ENCODE measurements around the gene C16orf95.
"Not testable (repeated sequence)": the region's sequence is repeated elsewhere in the genome, so short reads cannot be mapped to it uniquely, and the experiment has no call there.

The C16orf95 gene, protein sequence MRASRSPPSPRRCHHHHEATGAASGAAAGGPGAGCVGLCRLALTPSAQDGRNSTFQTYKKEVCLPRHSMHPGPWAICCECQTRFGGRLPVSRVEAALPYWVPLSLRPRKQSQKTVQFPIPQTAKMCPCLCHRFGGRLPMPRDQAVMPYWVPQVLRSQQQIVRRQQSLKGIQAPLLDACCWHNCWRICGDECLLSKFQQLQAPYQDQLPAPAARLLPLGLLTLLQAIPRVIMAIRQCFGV

DNA sequence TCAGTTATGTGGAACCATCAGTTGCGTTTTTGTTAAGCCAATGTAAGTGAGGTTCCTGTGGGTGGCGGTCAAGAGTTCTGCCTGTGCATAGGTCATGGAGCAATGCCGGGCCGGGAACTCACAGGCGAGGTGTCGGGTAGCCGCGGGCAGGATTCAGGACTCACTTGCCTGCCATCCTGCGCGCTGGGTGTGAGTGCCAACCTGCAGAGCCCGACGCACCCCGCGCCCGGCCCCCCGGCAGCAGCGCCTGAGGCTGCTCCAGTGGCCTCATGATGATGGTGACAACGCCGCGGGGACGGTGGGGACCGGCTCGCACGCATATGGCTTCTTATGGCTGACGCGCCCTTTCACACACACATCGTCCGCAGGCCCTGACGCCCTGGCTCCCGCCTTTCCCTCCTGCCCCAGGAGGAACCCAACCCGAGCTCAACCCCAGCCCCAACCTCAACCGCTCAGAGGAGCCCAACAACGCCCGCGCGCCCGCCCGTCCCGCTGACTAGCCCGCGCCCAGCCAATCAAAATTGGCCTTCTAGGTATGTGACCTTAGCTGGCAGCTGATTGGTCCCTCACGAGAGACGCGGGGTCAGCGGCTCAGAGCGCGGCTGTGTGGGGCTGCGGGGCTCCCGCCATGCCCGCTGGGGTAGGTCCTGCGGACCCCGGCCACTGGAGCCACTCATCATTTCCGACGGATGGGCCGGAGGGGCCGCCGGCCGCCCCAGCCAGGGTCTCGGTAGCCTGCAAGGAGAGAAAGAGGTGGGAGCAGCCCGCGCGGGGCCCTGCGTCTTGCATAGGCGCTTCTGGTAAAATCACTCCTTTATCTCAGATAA, at the start of gene C16orf95:
C16orf95 (minus strand) TSS at position 470 of the 827 bp plus-strand sequence; CDS start at position 320, 150 bp downstream.
- DNase-seq (ENCODE audit: low read depth, low spot score), result peak; percentile 98

DNA sequence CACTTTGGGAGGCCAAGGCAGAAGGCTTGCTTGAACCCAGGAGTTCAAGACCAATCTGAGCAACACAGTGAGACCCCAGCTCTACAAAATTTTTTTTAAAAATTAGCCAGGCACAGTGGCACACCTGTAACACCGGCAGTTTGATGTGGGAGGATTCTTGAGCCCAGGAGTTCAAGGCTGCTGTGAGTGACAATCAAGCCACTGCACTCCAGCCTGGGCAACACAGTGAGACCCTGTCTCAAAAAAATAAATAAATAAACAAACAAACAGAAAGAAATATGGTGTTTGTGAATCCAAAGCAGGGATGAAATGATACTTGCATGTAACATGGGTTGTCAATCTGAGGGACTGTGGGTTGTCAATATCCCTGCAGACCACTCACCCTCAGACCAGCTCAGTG, 49.7 kb upstream of the C16orf95 start:
- no peak for DNase-seq (ENCODE audit: low read depth, low spot score)

DNA sequence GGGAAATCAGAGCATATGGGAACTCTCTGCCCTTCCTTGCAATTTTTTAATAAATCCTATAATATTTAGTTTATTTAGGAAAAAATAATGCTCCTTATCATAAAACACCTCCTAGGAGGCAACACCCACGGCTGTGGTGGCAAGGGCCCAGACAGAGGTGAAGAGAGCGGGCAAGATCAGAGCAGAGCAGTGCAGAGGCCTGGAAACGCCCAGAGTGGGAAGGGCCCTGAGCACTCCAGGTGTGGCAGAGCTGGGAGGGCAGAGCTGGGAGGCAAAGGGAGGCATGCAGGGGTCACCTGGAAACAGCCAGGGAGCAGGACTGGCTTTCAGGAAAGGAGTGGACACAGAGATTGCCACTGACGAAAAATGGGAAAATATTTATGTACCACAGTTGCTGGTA, 49.1 kb upstream of the C16orf95 start:
- DNase-seq (ENCODE audit: low read depth, low spot score), result no peak

DNA sequence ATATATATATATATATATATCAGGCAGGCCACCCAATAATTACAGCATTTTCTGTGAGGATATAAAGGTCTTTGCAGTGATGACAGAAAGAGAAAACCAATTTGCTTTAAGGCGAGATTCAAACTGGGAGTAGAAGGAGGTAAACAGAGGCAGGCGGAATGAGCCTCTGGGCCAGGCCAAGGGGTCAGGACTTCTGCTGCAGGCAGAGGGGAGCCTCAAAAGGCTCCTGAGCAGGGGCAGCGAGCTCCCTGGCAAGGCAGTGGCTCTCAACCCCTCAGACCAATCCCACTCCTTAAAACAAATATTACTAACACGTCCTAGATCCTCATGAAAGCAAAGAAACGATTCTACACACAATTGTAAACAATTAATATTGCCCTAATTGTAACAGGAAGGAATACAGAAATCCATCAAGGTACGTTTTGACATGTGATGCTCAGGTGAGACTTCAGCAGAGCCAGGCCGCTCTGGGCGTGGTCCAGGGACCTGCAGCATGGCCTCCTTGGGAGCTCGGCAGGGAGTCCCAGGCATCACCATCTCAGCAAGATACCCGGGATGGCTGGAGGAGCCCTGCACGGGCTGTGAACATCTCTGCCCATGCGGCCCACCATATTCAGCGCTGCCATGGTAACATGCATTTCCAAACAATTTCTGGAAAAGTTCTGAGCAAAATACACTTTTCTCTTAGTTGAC, 48.0 kb upstream of the C16orf95 start:
- DNase-seq (ENCODE audit: low read depth, low spot score), result no peak

DNA sequence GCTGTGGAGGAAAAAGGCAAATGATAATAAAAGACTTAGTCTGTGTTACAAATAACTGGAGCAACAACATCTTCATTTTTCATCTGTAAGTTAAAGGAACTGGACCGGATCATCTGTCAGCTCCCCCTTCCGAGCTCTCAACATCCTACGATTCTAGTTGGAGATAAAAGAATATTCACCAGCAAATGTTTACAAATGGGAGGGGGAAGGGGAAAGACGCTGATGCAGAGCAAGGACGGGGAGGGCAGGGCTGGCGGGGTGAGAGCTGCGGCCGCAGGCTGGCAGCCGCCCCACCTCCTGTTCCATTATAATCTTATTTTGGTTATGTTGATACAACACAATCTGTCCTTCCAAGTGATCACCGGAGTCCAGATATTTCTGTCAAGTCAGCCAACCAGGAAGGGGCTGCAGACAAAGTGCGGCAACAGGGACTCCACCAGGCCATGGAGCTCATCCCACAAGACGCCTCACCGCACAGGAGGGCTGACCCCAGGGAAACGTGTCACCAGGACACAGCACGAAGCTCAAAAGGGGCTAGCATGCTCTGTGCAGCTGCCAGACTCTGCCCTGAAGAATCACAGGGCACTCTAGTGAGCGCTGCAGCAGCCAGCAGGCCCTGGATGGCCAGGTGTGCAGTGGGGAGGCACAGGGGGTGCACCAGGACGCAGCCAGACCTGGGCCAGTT, 46.7 kb upstream of the C16orf95 start:
- peak; percentile 42 for DNase-seq (ENCODE audit: low read depth, low spot score)

DNA sequence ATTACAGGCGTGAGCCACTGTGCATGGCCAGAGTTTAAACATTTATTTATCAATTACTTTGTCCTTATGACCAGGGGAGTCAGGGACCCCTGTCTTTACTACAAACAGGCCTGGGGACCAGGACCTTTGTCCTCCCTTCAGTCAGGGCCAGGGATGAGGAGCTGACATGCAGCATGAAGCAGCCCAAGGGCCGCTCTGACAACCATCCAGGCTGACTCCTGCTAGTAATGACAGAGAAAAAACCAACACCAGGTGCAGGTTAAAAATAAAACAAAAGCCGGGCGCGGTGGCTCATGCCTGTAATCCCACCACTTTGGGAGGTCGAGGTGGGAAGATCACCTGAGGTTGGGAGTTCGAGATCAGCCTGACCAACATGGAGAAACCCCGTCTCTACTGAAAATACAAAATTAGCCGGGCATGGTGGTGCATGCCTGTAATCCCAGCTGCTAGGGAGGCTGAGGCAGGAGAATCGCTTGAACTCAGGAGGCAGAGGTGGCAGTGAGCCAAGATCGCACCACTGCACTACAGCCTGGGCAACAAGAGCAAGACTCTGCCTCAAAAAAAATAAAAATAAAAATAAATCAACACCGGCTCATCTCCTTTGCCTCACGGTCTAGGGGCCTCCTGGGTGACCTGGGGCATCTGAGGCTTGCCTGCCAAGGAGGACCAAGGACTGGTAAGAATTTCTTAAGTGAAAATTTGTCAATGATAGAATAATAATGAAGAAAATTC, 45.8 kb upstream of the C16orf95 start:
- DNase-seq (ENCODE audit: low read depth, low spot score), result not testable (repeated sequence)

DNA sequence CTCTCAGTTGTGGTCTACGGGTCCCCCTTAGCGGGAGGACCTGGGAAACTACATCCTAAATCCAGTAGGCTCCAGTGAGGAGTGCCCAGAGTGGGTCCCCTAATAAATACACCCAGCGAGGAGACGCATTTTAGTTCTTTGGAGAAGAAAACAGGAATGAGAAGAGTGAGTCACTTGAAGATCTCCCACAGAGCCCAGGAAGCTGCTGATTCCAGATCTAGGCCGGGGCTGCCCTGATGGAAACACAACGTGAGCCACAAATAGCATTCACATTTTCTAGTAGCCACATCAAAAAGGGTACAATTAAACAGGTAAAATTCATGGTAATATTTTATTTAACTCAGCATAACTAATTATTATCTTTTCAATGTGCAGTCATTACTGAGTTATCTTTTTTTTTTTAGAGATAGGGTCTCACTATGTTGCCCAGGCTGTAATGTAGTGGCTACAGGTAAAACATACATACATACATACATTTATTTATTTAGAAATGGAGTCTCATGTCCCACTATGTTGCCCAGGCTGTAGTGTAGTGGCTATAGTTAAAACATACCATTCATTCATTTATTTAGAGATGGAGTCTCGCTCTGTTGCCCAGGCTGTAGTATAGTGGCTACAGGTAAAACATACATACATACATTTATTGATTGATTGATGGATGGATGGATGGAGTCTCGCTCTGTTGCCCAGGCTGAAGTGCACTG, 44.9 kb upstream of the C16orf95 start:
- peak; percentile 43 for DNase-seq (ENCODE audit: low read depth, low spot score)

DNA sequence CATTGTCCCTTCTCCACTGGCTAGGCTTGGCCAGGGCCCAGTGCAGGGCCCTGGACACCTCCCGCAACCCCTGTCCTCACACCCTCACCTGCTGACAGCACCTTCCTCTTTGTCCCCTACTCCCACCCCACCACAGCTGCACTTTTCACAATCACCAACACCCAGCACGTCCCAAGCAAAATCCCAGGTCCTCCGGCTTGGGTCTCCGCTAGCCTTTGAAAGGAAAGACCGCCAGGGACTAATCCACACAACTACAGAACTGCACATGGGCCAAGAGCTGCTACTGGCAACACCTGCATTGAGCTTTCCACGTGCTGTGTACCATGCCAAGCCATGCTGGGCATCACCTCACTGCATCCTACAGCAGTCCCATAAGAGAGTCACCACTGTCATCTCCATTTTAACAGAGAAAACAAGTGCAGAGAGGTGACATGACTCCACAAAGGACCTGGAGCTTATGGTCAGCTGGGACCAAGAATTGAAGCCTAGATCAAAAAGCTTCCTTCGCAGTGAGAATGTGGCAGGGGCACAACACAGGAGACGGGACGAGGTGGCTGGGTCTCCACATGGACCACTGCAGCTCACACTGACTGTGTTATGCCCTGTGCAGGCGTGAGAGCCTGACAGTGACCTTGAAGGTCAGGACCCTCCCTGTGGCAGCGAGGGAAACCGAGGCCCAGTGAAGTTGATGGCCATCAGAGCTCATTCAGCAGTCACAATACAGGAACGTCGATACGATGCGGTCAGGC, 43.8 kb upstream of the C16orf95 start:
- no peak for DNase-seq (ENCODE audit: low read depth, low spot score)

DNA sequence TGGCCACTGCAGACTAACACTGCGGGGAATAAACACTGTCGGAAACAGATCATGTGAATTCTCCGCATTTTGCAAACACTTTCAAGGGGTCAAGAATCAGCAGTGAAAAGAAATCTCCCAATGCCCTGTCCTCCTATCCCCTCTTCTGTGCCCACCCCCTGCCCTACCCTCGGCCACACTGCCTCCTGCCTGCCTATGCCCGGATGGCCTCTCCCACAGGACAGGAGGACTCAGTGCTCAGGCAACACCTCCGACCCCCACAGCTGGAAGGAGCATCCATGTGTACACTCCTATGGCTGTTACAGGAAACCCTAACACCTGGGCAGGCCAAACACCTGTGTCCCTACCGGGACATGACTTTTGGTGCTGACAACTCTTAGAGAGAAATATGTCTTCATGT, 41.9 kb upstream of the C16orf95 start:
- DNase-seq (ENCODE audit: low read depth, low spot score), result no peak

DNA sequence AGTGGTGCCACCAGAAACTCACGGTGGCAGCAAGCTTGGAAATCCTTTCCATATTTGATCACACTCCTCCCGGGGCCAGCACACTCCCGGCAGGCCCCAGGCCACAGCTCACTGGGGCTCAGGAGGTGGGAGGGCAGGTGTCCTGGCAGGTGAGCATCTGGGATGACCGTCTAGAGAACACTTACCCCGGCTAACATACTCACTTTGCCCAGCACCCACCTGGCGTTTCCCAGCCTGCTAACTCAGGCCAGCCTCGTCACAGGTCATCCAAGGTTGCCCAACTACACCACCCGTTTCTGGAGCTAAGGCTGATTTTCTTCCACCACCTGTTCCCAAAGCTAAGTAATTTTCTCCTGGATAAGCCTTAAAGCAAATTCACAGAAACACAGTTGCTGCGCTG, 41.5 kb upstream of the C16orf95 start:
- no peak for DNase-seq (ENCODE audit: low read depth, low spot score)

DNA sequence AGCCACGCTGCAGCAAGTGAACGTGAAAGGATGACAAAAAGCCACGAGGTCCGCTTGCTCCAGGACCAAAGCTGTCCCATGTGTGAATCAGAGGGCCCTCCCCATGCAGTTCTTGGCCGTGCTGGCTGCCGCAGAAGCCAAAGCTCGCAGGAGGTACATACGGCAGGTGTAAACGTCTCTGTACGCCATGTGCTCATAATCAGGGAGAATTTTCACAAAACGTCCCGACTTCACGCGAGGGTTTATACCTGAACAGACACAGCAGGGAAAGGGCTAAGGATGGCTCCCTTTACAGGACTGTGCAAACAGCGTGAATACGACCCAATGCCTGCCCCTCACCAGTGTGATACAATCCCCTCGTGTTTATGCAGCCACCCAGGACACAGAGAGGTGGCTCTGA, 41.1 kb upstream of the C16orf95 start:
- no peak for DNase-seq (ENCODE audit: low read depth, low spot score)

DNA sequence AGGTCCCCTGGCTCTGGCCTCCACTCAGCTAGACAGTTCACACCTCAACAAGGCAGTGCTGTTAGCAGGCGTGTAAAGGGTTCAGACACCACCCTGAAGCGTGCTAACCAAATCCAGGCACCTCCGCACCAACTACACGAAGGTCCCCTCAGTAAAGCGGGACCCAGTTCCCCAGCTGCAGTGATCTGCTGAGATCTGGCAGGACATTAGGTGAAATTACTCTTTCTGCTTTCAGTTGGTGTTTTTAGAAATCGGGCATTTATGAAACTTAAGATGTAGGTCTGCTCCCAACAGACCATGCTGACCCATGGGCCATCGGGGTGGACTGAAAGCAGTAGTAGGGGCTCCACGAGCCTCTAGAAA, 39.3 kb upstream of the C16orf95 start:
- no peak for DNase-seq (ENCODE audit: low read depth, low spot score)

DNA sequence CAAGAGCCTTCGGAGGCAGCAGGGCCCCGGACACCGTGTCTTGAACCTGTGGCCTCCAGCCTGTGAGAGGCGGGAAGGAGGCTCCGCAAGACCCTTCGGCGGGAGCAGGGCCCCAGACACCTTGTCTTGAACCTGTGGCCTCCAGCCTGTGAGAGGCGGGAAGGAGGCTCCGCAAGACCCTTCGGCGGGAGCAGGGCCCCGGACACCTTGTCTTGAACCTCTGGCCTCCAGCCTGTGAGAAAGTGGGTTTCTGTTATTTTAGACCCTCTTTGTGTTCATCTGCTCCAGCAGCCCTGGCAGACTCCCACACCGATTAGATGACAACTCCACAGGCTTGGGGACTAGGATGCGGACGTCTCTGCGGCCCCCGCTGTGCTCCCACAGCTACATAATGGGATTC, 36.4 kb upstream of the C16orf95 start:
- no peak for DNase-seq (ENCODE audit: low read depth, low spot score)

DNA sequence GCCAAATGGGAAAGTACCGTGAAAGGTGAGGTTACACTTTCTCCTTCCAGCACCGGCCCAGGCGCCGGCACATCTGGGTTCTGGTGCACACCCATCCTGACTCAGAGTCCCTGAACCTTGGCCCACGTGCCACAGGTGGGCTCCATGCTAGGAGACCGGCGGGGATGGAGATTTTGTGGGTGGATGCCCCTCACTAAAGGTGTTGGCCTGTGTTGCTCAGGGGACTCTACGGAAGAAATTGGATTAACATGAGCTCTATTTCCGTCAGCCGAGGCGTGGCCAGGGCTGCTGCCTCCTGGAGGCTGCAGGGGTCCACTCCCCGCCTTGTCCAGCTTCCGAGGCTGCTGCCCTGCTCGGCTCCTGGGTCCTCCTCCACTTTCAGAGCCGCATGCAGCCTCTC, 35.6 kb upstream of the C16orf95 start:
- no peak for DNase-seq (ENCODE audit: low read depth, low spot score)

DNA sequence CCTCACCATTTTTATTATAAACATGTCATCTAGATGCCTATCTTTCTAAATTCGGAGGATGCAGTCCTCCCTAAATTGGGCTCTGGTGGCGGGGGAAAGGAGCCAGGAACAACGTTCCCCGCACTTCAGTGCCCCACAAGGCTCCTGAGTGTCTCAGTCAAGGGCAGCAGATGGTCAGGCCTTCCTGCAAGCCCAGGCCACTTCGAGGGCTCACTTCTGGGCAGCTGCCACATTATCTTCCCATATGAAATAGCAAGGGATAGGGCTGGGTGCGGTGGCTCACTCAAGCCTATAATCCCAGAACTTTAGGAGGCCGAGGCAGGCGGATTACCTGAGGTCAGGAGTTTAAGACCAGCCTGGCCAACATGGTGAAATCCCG, 34.1 kb upstream of the C16orf95 start:
- no peak for DNase-seq (ENCODE audit: low read depth, low spot score)

DNA sequence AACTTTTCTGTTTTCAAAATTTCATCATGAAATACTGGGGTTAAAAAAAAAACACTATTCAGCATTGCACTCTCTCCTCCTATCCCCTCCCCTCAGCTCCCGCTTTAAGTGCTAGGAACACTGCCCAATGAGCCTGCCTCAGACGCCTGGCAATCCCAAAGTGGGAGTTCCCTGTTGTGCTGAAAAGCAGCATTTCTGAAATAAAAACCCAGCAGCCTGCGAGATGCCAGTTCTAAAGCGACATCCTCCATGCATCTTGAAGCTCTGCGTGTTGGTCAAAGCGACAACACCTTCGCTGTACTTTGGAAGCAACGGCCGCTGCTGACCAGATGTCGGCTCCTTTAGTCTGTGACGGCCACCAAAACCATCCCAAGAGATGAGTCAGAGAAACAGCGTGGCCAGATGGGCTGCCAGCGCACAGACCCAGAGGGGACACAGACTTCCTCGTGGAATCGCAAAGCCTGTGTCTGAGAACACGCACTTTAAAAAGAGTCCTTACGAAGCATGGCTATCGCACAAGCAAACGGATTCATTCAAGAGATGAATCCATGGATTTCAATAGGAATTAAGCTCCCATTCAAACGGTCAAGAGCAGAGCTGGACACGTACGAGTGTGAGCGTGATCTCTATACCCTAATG, 33.6 kb upstream of the C16orf95 start:
- DNase-seq (ENCODE audit: low read depth, low spot score), result peak; percentile 60

DNA sequence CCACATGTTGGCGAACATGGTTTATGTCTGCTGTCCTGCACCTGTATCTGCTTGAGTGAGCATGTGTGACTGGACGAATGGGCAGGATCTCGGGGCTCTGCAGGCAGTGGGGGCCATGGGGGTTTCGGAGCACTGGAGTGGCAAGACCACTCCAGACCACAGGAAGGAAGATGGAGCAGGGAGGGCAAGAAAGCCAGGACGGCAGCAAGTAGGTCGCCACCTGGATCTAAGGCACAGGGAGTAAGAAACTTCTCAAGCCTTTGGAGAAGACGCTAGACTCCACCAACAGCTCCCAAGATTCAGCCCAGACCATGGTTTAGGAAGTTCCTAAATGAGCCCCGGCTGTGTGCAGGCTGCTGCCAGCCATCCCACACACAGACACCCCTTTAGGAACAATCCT, 32.8 kb upstream of the C16orf95 start:
- DNase-seq (ENCODE audit: low read depth, low spot score), result no peak

DNA sequence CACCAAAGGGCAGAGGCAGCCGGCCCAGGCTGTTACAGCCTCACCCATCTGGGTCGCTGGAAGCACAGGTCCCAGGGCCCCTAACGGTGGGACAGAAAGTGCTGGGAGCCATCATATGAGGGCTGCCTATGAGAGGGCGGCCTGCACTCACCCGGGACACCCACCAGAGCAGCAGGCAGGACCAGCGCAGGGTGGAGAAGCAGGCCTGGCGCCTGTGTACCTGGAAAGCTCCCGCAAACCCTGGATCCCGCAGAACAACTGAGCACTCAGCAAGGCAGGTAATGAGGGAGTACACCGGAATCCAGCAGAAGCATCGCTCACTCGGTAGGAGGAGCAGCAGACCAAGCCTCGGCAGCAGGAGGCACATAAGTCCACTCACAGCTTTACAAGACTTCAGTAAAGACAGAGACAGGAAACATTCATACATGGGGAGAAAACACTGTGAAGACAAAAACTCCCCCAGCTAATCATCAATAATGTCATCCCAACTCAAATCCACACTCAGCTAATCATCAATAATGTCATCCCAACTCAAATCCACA, 31.5 kb upstream of the C16orf95 start:
- no peak for DNase-seq (ENCODE audit: low read depth, low spot score)

DNA sequence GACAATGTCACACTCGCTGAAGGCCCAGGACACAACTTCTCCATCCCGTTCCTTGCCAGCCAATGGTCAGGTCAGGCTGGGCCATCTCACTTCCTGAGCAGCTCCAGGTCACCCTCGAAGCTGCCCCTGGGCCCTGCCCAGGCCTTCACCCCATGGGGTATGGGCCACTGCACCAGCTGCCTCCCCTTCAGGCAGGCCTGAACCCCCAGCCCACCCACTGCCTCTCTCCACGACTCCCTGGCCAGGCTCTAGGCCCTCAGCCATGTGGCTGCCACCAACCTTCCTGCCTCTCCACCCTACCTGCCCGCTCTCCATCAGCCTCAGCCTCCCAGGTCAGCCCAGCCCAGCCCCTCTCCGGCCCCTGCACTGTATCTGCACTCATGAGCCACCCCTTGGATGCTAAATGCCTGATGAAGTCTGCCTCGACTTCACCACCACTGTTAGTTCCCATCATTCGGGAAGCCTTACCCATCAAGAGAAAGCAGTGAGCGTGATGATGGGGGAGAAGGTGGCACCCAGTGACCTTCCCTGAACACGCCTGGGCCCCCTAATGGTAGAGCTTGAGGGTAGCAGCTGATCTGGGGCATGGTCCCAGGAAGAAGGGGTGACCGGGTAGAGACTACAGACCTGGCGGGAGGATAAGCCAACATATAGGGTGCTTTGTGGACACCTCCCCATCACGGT, 30.9 kb upstream of the C16orf95 start:
- no peak for DNase-seq (ENCODE audit: low read depth, low spot score)
